Mononuclear cell (primary cell): Measurements from ENCODE around the gene BICDL1. TPM values are rescaled to one million over a fixed set of nuclear protein-coding genes. Genes with fewer than 3 reads are reported as not detected.
"Not testable (repeated sequence)": the region's sequence is repeated elsewhere in the genome, so short reads cannot be mapped to it uniquely, and the experiment has no call there.

Experiments used
- H3K27me3 ChIP-seq: 2 replicates; pipeline ENCODE4 v1.6.0; 2011; ENCODE audit warnings: low read length, control low read depth; ENCODE audit not compliant: insufficient read depth
- H3K4me1 ChIP-seq: 2 replicates; pipeline ENCODE4 v1.5.1; 2011; ENCODE audit warnings: mild to moderate bottlenecking, low read length, control low read depth; ENCODE audit not compliant: insufficient read depth
- H3K4me3 ChIP-seq: 2 replicates; pipeline ENCODE4 v1.5.1; 2011; ENCODE audit warnings: mild to moderate bottlenecking, low read length, moderate library complexity
- H3K9me3 ChIP-seq: 2 replicates; pipeline ENCODE4 v1.5.1; 2011; ENCODE audit warnings: low read depth, mild to moderate bottlenecking, control low read depth, low read length
- total RNA-seq: library from RNA; depleted of rRNA; stranded (reverse); fragments of >200 nt; gene quantifications from one replicate; pipeline ENCODE4 v1.2.3, GENCODE V29; 2012

Gene BICDL1
- total RNA-seq, 1 donor, result 60.9 TPM

- Histone ChIP-seq H3K4me3 (no peak overlapping the region), H3K4me1 (peaks cover 17% of the 10 kb centered on the region), H3K9me3 (no peaks in the 10 kb centered on the region), H3K27me3 (no peaks in the 10 kb centered on the region)
These were observed 30.2 kb downstream of the BICDL1 start for GRCh38 chr12:120019197-120019596.

GRCh38 chr12:120019938-120020337 is 30.9 kb downstream of the BICDL1 start:
- no peaks in the 10 kb centered on the region for H3K9me3 ChIP-seq
- H3K4me3 ChIP-seq, result no peak overlapping the region
- peaks cover 9% of the 10 kb centered on the region for H3K4me1 ChIP-seq
- H3K27me3 ChIP-seq, result no peaks in the 10 kb centered on the region

GRCh38 chr12:120024193-120024592 is 35.2 kb downstream of the BICDL1 start:
- no peaks in the 10 kb centered on the region for H3K27me3 ChIP-seq
- H3K9me3 ChIP-seq, result no peaks in the 10 kb centered on the region
- H3K4me3 ChIP-seq, result no peak overlapping the region
- H3K4me1 ChIP-seq, result no peaks in the 10 kb centered on the region

GRCh38 chr12:120025640-120026039 is 36.6 kb downstream of the BICDL1 start:
- no peaks in the 10 kb centered on the region for H3K9me3 ChIP-seq
- H3K27me3 ChIP-seq, result no peaks in the 10 kb centered on the region
- H3K4me1 ChIP-seq, result no peaks in the 10 kb centered on the region
- no peak overlapping the region for H3K4me3 ChIP-seq

- Histone ChIP-seq H3K27me3 (no peaks in the 10 kb centered on the region), H3K9me3 (no peaks in the 10 kb centered on the region), H3K4me1 (no peaks in the 10 kb centered on the region), H3K4me3 (no peak overlapping the region)
These were observed 43.2 kb downstream of the BICDL1 start for GRCh38 chr12:120032242-120032641.

- H3K4me3 ChIP-seq, result no peak overlapping the region
- H3K4me1 ChIP-seq, result no peaks in the 10 kb centered on the region
- no peaks in the 10 kb centered on the region for H3K9me3 ChIP-seq
- no peaks in the 10 kb centered on the region for H3K27me3 ChIP-seq
These were observed 48.8 kb downstream of the BICDL1 start for GRCh38 chr12:120037851-120038250.

- H3K4me1 ChIP-seq, result no peaks in the 10 kb centered on the region
- no peaks in the 10 kb centered on the region for H3K9me3 ChIP-seq
- H3K27me3 ChIP-seq, result no peaks in the 10 kb centered on the region
- H3K4me3 ChIP-seq, result no peak overlapping the region
These were observed 50.7 kb downstream of the BICDL1 start for GRCh38 chr12:120039711-120040110.

- Histone ChIP-seq H3K4me1 (no peaks in the 10 kb centered on the region), H3K4me3 (no peak overlapping the region), H3K9me3 (no peaks in the 10 kb centered on the region), H3K27me3 (no peaks in the 10 kb centered on the region)
These were observed 52.6 kb downstream of the BICDL1 start for GRCh38 chr12:120041386-120042231.

- not testable (repeated sequence) for H3K4me1 ChIP-seq, H3K27me3 ChIP-seq, H3K4me3 ChIP-seq, H3K9me3 ChIP-seq
These were observed 56.3 kb downstream of the BICDL1 start for GRCh38 chr12:120045367-120045766.

- Histone ChIP-seq H3K4me1 (no peaks in the 10 kb centered on the region), H3K27me3 (no peaks in the 10 kb centered on the region), H3K9me3 (no peaks in the 10 kb centered on the region), H3K4me3 (no peak overlapping the region)
These were observed 58.0 kb downstream of the BICDL1 start for GRCh38 chr12:120047072-120047471.

- no peaks in the 10 kb centered on the region for H3K4me1 ChIP-seq
- H3K27me3 ChIP-seq, result no peaks in the 10 kb centered on the region
- no peaks in the 10 kb centered on the region for H3K9me3 ChIP-seq
- no peak overlapping the region for H3K4me3 ChIP-seq
These were observed 59.2 kb downstream of the BICDL1 start for GRCh38 chr12:120048263-120048662.

- Histone ChIP-seq H3K9me3 (no peaks in the 10 kb centered on the region), H3K27me3 (no peaks in the 10 kb centered on the region), H3K4me1 (no peaks in the 10 kb centered on the region), H3K4me3 (no peak overlapping the region)
These were observed 60.4 kb downstream of the BICDL1 start for GRCh38 chr12:120049426-120049825.

- H3K27me3 ChIP-seq, result no peaks in the 10 kb centered on the region
- no peak overlapping the region for H3K4me3 ChIP-seq
- H3K4me1 ChIP-seq, result no peaks in the 10 kb centered on the region
- no peaks in the 10 kb centered on the region for H3K9me3 ChIP-seq
These were observed 62.5 kb downstream of the BICDL1 start for GRCh38 chr12:120051535-120051934.

- H3K4me1 ChIP-seq, result no peaks in the 10 kb centered on the region
- no peak overlapping the region for H3K4me3 ChIP-seq
- H3K9me3 ChIP-seq, result no peaks in the 10 kb centered on the region
- no peaks in the 10 kb centered on the region for H3K27me3 ChIP-seq
These were observed 65.3 kb downstream of the BICDL1 start for GRCh38 chr12:120054293-120054692.

- Histone ChIP-seq H3K27me3 (no peaks in the 10 kb centered on the region), H3K4me1 (no peaks in the 10 kb centered on the region), H3K4me3 (no peak overlapping the region), H3K9me3 (no peaks in the 10 kb centered on the region)
These were observed 66.4 kb downstream of the BICDL1 start for GRCh38 chr12:120055231-120056000.
